HG03139 (cell line): ENCODE measurements around the gene KPNB1.

Source experiments
- ATAC-seq: cut with Tn5 transposase; IDR thresholded peaks from one replicate; pipeline ENCODE4 v1.9.1; 2021; ENCODE audit not compliant: unreplicated experiment

KPNB1 gene

DNA sequence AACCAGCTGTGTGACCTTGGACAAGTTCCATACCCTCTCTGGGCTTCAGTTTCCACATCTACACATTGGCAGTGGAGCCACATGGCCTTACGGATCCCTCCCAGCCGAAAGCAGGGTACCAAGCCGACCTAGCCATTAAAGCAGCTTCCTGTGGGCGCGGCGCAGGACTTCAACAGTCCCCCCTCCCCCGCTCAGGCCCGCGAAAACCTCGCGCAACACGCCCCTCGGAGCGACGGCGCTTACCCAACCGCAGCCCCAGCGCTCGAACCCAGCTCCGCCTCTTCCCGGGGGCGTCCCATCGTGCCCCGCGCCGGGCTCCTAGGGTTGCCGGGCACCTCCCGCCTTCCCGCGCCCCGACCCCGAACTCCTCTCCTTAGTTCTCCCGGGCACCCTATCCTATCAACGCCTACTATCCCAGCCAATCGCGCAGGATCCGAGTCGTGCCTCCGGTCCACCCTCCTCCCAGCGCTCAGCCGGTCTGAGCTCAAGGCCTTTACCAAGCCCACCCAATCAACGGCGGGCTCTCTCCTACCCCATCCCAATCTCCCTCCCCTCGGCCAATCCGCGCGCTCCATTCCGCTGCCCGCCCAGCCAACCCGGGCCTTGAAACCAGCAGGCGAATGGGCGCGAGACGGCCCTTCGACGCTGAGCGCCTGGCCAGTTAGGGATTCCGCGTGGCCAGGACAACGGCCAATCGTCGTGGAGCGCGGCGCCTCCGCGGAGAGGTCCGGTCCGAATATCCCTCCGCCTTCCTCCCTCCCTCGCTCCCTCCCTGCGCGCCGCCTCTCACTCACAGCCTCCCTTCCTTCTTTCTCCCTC, at the start of gene KPNB1:
Gene KPNB1 (plus strand): TSS at position 767 of the 819 bp plus-strand sequence. CDS start 326 bp downstream, outside the sequence.
- ATAC-seq, result peak; percentile 79

DNA sequence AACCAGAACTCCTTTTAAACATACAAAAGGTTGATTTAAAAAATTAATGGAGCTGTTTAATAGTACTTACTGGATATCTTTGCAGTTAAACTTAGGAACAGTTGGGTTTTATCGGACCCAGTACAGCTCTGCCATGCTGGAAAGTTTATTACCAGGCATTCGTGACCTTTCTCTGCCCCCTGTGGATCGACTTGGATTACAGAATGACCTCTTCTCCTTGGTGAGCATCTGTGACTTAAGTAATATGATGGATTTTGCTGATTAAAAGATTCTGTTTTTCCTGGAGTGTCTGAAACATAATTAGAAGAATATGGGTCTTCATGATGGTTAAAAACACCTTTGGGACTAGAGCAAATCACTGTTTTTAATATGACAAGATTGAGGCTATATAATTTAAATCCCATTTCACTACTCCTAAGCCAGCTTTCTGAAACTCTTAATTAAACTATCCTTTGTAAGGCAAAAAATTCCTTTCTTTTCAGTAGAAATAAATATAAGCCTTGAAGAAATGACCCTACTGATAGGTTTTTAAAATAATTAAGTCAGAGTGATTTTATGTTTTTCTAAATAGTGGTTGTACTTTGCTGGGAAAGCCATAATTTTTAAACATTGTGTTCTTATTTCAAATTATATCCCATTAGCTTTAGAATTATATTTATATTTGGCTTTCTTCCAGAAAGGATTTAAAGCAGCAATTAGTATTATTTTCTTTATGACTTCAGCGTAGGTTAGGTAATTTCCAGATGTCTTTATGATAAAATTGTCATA, 45.7 kb upstream of the KPNB1 start:
- no peak for ATAC-seq

DNA sequence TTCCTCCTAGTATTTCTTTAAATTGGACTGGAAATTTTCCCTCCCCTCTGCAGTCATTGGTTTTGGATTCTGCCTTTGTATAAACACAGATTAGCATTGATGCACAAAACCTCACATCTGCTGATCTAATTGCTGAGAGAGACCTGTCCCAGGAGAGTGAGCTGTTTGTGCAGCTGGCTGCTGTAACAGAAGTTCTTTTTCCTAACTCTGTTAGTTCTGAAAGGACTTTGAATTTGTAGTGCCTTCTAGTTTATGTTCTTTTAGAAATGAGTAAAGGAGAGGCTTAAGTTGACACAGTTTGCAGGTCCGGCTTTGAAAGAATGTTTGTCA, 45.2 kb upstream of the KPNB1 start:
- no peak for ATAC-seq

GRCh38 chr17:47605011-47605410, 44.7 kb upstream of the KPNB1 start:
- ATAC-seq, result no peak

- no peak for ATAC-seq
Observed at GRCh38 chr17:47607481-47607880, 42.2 kb upstream of the KPNB1 start.

DNA sequence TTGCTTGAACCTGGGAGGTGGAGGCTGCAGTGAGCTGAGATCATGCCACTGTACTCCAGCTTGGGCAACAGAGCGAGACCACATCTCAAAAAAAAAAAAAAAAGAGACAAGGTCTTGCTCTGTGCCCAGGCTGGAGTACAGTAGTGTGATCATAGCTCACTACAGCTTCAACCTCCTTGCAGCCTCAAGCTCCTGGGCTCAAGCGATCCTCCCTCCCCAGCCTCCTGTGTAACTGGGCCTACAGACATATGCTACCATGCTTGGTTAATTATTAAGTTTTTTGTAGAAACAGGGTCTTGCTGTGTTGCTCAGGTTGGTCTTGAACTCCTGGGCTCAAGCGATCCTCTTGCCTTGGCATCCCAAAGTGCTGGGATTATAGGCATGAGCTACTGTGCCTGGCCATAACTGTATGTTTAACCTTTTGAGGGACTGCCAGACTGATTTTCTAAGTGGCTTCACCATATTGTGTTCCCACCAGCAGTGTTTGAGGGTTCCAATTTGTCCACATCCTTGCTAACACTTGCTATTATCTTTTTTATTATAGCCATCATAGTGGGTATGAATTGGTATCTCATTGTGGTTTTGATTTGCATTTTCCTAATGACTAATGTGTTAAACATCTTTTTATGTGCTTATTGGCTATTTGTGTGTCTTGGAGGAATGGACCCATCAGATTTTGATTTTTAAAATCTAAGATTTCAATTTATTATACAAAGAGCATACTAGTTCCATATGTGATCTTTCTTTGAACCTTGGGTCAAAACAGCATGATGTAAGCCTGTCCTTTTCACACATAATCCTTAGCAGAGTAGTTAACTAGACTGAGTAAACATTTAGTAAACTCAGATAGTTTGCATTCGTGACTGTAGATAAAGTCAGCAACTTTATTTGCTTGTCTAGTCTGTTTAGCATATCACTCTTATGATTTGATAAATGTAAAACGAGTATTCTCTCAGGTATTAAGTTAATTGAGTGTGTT, 38.1 kb upstream of the KPNB1 start:
- ATAC-seq, result no peak

DNA sequence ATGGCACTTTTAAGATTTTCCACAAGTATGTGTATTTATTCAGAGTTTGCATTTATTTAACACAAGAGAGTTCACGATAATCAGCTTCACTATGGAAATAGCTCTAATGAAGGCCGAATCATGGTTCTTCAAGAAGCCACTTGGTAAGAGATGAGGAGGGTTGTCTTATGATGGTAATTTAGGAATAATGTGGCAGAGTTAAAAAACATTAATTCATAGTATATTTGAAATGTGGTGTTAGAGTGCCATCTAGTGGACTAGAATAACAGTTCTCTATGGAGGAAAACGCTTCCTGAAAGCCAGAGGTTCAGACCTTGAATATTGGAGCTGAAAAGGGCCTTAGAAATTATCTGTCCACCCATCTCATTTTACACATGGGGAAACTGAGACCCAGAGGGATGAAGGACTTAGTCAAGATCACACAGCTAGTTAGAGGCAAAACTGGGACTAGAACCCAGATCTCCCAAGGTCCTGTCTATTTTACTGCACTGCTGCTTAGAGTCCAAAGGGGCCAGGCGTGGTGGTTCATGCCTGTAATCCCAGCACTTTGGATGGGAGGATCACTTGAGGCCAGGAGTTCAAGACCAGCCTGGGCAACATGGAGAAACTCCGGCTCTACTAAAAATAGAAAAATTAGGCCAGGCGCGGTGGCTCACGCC, 33.8 kb upstream of the KPNB1 start:
- ATAC-seq, result no peak

DNA sequence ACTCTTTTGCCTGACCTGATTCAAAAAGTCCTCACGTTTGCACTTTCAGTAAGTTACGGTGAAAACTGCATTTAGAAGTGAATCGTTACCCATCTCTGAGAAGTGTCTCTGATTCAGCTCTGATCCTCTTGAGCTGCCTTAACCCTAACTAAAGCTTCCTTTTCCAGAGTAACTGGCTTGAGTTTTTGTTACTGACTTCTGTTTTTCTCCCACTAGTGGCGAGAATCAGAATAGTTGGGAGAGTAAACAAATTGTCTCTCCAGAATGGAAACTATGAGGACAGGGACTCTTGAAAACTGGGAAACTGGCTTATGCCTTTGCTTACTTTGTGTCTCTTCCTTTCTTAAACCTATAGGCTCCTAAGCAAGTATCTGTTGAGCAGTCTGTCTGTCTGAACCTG, 31.3 kb upstream of the KPNB1 start:
- ATAC-seq, result no peak

DNA sequence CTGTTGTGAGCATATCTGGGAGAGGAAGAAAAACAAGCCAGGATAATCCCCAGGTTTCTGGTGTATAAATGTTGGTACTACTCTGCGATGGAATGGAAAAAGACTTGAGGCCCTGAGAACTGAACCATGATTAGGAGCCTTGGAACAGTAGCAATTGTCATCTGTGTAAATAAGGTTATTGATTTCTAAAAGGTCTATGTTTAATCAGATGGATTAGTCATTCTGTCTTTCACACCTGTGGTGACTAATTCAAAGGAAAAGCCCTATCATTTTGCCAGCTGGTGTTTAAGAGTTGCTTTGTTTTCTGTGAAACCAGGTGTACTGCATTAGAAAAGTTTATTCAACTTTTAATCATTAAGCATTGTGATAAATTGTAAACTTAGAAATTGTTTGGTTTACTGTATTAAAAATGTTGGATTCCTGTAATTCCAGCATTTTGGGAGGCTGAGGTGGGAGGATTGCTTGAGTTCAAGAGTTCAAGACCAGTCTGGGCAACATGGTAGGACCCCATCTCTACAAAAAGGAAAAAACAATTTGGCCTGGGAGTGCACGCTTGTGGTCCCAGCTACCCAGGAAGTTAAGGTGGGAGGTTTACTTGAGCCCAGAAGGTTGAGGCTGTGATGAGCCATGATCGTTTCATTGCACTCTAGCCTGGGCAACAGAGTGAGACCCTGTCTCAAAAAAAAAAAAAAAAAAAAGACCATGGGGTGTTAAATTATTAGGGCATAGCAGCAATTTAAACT, 29.0 kb upstream of the KPNB1 start:
- no peak for ATAC-seq

DNA sequence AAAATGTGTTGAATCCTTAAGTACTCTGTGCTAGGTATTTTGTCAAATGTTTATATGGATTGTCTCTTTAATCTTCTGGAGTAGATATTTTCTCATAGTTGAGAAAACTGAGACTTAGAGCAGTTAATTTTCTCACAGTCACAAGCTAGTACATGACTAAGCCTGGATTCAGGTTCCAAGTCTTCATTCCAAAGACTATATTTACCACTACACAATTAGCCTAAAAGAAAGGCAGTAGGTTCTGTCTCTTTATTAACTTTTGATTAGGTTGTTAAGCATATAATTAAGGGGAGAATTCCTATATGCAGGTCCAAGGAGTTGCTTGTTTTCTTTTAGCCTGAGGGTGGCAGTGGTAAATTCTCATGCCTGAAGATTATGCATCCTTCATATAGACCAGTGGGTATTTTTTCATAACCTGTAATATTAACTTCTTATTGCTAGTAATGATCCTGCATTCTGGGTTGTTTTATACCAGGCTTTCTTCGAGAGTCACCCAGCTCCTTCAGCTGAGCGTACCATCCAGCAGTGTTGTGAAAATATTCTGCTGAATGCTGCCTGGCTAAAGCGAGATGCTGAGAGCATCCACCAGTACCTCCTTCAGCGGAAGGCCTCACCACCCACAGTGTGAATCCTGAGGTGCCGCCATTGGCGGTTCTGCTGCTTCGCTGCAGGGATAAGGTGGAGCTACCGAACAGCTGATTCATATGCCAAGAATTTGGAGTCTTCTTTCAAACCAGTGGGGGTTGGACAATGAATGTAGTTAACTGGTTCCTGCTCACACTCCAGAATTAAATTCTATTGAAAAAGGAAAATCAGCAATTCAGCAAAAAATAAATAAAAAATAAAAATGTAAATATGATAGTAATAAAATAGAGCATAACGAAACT, 28.2 kb upstream of the KPNB1 start:
- ATAC-seq, result no peak

DNA sequence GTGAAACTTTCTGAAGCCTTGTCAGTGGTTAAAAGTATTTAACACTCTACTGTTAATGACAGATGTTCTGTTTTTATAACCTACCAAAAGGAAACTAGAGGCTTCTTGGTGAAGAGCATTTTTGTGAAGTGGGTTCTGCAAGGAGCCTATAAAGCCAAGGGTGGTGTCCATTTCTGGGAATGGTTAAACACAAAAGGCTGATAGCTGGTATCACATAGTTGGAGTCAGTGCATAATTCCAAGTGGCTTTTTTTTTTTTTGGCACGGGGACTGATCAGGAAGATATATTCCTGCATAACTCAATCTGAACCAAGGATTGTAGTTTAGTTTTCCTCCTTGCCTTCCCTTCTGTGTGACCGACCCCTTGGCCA, 27.6 kb upstream of the KPNB1 start:
- no peak for ATAC-seq

DNA sequence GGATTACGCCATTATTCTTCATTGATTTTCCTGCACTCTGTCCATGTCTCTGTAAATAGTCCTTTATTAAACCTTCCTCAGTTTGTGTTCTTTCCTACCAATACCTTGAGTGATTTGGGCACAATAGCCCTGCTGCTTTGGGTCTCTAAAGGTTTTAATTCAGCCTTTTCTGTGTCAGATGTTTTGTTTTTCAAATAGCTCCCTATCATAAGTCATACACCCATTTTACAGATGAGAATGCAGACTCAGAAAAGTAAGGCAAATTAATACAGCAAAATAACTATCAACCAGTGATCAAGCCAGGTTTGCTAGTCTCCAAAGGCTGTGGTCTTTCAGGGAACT, 25.0 kb upstream of the KPNB1 start:
- no peak for ATAC-seq

DNA sequence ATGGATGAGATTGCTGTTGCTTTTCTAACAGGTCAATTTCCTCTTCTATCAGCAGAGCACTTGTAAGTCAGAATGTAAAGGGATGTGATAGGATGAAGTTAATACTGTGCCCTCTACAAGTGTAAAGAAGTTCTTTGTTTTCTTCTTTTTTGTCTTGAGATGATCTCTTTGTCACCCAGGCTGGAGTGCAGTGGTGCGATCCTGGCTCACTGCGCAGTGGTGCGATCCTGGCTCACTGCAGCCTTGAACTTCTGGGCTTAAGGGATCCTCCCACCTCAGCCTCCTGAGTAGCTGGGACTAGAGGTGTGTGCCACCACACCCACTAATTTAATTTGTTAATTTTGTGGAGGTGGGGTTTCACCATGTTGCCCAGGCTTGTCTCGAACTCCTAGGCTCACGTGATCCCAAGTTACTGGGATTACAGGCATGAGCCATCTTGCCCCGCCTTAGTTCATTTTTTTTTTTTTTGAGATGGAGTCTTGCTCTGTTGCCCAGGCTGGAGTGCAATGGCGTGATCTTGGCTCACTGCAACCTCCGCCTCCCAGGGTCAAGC, 21.6 kb upstream of the KPNB1 start:
- no peak for ATAC-seq

- ATAC-seq, result no peak
Observed at GRCh38 chr17:47629826-47630225, 19.9 kb upstream of the KPNB1 start.

DNA sequence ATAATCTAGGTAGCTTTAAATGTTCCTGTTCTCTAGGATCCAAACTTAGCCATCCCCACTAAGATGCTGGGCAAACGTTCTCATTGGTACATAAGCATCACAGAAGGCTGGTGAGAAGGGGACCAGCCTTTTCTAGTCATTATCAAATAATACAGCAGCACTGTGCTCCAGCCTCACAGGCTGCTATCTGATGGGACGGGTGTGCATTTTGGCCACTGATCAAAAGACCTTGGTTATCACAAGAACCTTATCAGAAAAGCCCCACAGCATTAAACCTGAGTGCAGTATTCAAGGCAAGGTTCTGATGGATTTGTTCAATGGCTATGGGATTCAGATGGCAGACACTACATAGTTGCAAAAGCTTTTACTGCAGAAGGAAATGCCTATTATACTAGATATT, 19.1 kb upstream of the KPNB1 start:
- no peak for ATAC-seq

DNA sequence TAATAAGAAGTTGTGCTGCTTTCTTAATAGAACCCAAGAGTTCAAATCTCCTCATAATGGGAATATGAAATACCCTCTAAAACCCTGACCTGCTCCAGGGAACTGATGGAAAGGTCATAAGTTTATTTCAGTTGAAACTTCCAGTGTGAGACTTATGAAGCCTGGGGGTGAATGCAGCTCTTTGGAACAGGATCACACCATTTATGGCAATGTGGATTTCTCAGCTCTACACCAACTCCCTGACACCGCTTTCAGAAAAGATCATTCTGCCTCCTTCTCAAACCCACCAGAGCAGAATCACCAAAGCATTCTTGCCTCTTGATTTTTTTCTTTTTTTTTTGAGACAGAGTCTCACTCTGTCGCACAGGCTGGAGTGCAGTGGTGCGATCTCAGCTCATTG, 16.7 kb upstream of the KPNB1 start:
- ATAC-seq, result no peak

DNA sequence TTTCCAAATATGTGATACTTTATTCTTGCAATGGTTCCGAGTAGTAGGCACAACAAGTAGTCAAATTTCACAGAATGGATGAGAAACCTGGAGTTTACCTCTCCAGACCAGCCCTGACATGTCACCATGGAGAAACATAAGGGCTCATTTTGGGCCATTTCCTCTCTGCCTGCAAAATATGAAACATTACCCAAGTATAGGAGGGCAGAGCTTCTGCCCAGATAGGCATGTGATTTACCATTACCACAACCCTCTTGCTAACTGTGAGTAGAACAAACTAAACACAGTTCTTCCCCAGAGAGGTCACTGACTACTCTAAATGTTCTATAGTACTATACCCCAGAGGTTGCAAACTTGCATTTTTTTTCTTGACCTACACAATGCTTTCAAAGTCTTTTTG, 15.7 kb upstream of the KPNB1 start:
- ATAC-seq, result no peak

- ATAC-seq, result no peak
Observed at GRCh38 chr17:47634870-47635269, 14.8 kb upstream of the KPNB1 start.

DNA sequence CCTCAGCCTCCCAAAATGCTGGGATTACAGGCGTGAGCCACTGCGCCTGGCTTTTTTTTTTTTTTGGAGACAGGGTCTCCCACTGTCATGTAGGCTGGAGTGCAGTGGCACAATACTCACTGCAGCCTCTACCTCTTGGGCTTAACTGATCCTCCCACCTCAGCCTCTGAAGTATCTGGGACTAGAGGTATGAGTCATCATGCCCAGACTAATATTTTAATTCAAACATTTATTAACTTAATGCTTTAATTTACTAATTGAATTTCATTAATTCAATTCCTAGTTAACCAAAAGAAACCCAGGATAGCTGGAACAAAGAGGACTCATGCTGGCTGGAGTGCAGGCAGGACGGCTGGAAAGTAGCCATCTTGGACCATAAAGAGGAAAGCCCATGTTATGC, 14.0 kb upstream of the KPNB1 start:
- no peak for ATAC-seq
